HCT116 (cell line): ENCODE measurements around the gene CEACAM5. TPM values are rescaled to one million over a fixed set of nuclear protein-coding genes. Genes with fewer than 3 reads are reported as not detected.

Experiments
- ATAC-seq: fragments of 200-7000 bp; cut with Tn5 transposase; 2 replicates; pipeline ENCODE4 v1.9.1; 2020; ENCODE audit warnings: mild to moderate bottlenecking, moderate library complexity
- BruUV-seq: library from RNA; stranded (reverse); fragments of 400-500 nt; replicated peaks from 2 replicates; lab custom pipeline; 2021; lab: Mats Ljungman, UMichigan
- CTCF ChIA-PET: fragments of 300-600 bp; sonication (Branson Sonifier 250); formaldehyde crosslinking; loops from one replicate; lab custom pipeline; 2021; ENCODE audit warnings: antibody characterized with exemption; lab: Charles Lee
- POLR2A ChIA-PET: fragments of 300-600, 350-600 bp; sonication (Branson Sonifier 250); formaldehyde crosslinking; loops from one replicate; lab custom pipeline; 2021; ENCODE audit warnings: antibody characterized with exemption; lab: Charles Lee
- RAD21 ChIA-PET, 2 experiments: fragments of 300-600 bp; sonication (Branson Sonifier 250); formaldehyde crosslinking; loops; one replicate each; lab custom pipeline; 2023; ENCODE audit warnings: low total read pairs in 2 of 2; ENCODE audit not compliant: uncharacterized antibody in 2 of 2, unreplicated experiment in 2 of 2, low non-redundant PET in 1 of 2; lab: Charles Lee
- DNase-seq: peaks from one replicate; pipeline ENCODE4 v3.0.0-alpha.2; 2010; ENCODE audit warnings: low read depth, low spot score
- H2AFZ ChIP-seq: fragments of 200-600 bp; shearing (Covaris generic), sonication (generic); 2 replicates; pipeline ENCODE4 v1.6.1; 2017; ENCODE audit warnings: low read depth, mixed run types, mixed read lengths, antibody characterized with exemption, low read length; ENCODE audit not compliant: poor library complexity, severe bottlenecking
- H3K27ac ChIP-seq: 2 replicates; pipeline ENCODE4 v1.5.1; 2012; ENCODE audit warnings: low read depth, low read length
- H3K27me3 ChIP-seq: fragments of 200-600 bp; sonication (generic); 2 replicates; pipeline ENCODE4 v1.6.1; 2016; ENCODE audit warnings: mixed run types, low read length, mixed read lengths; ENCODE audit not compliant: insufficient read depth
- H3K36me3 ChIP-seq, 2 experiments: fragments of 200-500 bp in 1 of 2; fragments of 200-600 bp in 1 of 2; sonication (Bioruptor generic) in 1 of 2; sonication (generic) in 1 of 2; 2 replicates each; pipeline versions ENCODE4 v1.5.1 to v1.6.1; 2014 to 2016; ENCODE audit warnings: low read length in 2 of 2, inconsistent platforms in 1 of 2, mixed read lengths in 1 of 2, mixed run types in 1 of 2; ENCODE audit not compliant: insufficient read depth in 2 of 2, control insufficient read depth in 1 of 2
- H3K4me1 ChIP-seq, 2 experiments: fragments of 200-600 bp in 1 of 2; sonication (generic) in 1 of 2; 2 replicates each; pipeline versions ENCODE4 v1.5.1 to v1.6.1; 2012 to 2017; ENCODE audit warnings: low read length in 2 of 2, inconsistent platforms in 1 of 2, mild to moderate bottlenecking in 1 of 2, mixed read lengths in 1 of 2, mixed run types in 1 of 2, moderate library complexity in 1 of 2; ENCODE audit not compliant: insufficient read depth in 2 of 2, control insufficient read depth in 1 of 2
- H3K4me2 ChIP-seq: fragments of 200-600 bp; sonication (generic); 2 replicates; pipeline ENCODE4 v1.6.1; 2017; ENCODE audit warnings: mixed run types, low read length, mixed read lengths
- H3K4me3 ChIP-seq, 2 experiments: fragments of 200-600 bp in 1 of 2; sonication (generic) in 1 of 2; replicated peaks in 1 of 2; 2 replicates each; pipeline ENCODE4 v1.5.1; 2011 to 2016; ENCODE audit warnings: low read length in 2 of 2, control low read depth in 1 of 2, low read depth in 1 of 2, mild to moderate bottlenecking in 1 of 2, mixed read lengths in 1 of 2, mixed run types in 1 of 2
- H3K79me2 ChIP-seq: fragments of 200-600 bp; sonication (generic); 2 replicates; pipeline ENCODE4 v1.6.1; 2017; ENCODE audit warnings: mild to moderate bottlenecking, mixed run types, low read length, moderate library complexity, mixed read lengths; ENCODE audit not compliant: insufficient read depth
- H3K9ac ChIP-seq: fragments of 200-600 bp; sonication (generic); 2 replicates; pipeline ENCODE4 v1.6.1; 2016; ENCODE audit warnings: low read length, mixed read lengths
- H3K9me2 ChIP-seq: fragments of 200-600 bp; sonication (generic), shearing (Covaris generic); 2 replicates; pipeline ENCODE4 v1.6.1; 2017; ENCODE audit warnings: mixed run types, mild to moderate bottlenecking, moderate library complexity; ENCODE audit not compliant: insufficient read depth
- H3K9me3 ChIP-seq, 2 experiments: fragments of 200-500 bp in 1 of 2; fragments of 200-600 bp in 1 of 2; sonication (Bioruptor generic) in 1 of 2; sonication (generic) in 1 of 2; 2 replicates each; pipeline ENCODE4 v1.6.1; 2014 to 2017; ENCODE audit warnings: low read length in 2 of 2, mixed read lengths in 2 of 2, inconsistent platforms in 1 of 2, low read depth in 1 of 2, mild to moderate bottlenecking in 1 of 2, mixed run types in 1 of 2, moderate library complexity in 1 of 2; ENCODE audit not compliant: control insufficient read depth in 1 of 2, insufficient read depth in 1 of 2
- H4K20me1 ChIP-seq: fragments of 200-600 bp; sonication (generic), shearing (Covaris generic); 2 replicates; pipeline ENCODE4 v1.6.1; 2017; ENCODE audit warnings: mixed run types, mild to moderate bottlenecking, moderate library complexity; ENCODE audit not compliant: insufficient read depth
- CBX3 ChIP-seq: IDR thresholded peaks from 2 replicates; pipeline ENCODE4 v1.6.1; 2012; ENCODE audit warnings: low read depth
- CEBPB ChIP-seq: IDR thresholded peaks from 2 replicates; pipeline ENCODE4 v1.6.1; 2012; ENCODE audit warnings: low read depth
- EZH2 ChIP-seq: fragments of 200-600 bp; sonication (generic); IDR thresholded peaks from 2 replicates; pipeline ENCODE4 v1.6.1; 2017; ENCODE audit warnings: antibody characterized with exemption, mixed run types
- FOSL1 ChIP-seq: IDR thresholded peaks from 2 replicates; pipeline ENCODE4 v1.6.1; 2012; ENCODE audit warnings: low read depth
- POLR2AphosphoS5 ChIP-seq: IDR thresholded peaks from 2 replicates; pipeline ENCODE4 v1.6.1; 2011; ENCODE audit warnings: mild to moderate bottlenecking, low read depth, low read length, moderate library complexity
- SRF ChIP-seq: IDR thresholded peaks from 2 replicates; pipeline ENCODE4 v1.6.1; 2012; ENCODE audit warnings: low read depth
- TCF7L2 ChIP-seq: IDR thresholded peaks from 2 replicates; pipeline ENCODE4 v1.7.0; 2011; ENCODE audit warnings: borderline replicate concordance, inconsistent platforms; ENCODE audit not compliant: insufficient read depth, insufficient read length; ENCODE audit errors: extremely low read depth
- YY1 ChIP-seq: IDR thresholded peaks from 2 replicates; pipeline ENCODE4 v1.6.1; 2011; ENCODE audit warnings: low read length, low read depth, moderate library complexity, mild to moderate bottlenecking; ENCODE audit not compliant: insufficient replicate concordance; ENCODE audit errors: extremely low read depth
- ZNF274 ChIP-seq: fragments of 200-500 bp; sonication (Bioruptor generic); IDR thresholded peaks from 2 replicates; pipeline ENCODE4 v1.6.1; 2014; ENCODE audit warnings: mild to moderate bottlenecking, low read depth, low read length, inconsistent platforms
- intact Hi-C: fragments of 100-400 bp; cut with micrococcal nuclease; formaldehyde crosslinking; loops from 2 replicates; pipeline ENCODE4 v1.10.0; 2022
- total RNA-seq: library from RNA; stranded (reverse); gene quantifications from one replicate; pipeline ENCODE4 v1.2.1, GENCODE V29; 2021; ENCODE audit not compliant: unreplicated experiment
- TF ChIP-seq, protein P1 (sequence below): IDR thresholded peaks from 2 replicates; pipeline ENCODE4 v1.6.1; 2011; ENCODE audit warnings: mild to moderate bottlenecking, low read length, moderate library complexity; ENCODE audit not compliant: insufficient replicate concordance; ENCODE audit errors: extremely low read depth

Gene CEACAM5
- total RNA-seq, 1 experiment from 2014 or later = 0.22 TPM

DNA sequence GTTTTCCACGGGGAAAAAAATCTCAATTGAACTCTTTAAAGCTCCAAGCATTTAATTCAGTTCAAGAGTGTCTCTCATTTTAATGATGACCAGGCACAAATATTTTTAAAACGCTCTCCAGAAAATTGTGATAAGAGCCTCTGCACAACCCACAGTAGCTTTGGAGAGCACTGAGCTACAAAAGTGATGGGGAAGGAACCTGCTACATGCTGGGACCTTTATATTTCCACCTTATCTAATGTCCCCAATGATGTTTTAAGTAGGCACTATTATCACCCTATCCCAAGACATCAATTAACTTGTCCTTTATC, 32.8 kb downstream of the CEACAM5 start:
- ChIA-PET RAD21 (no interaction called here), CTCF (interaction anchor here (1.1 kb wide), 3 partner anchors 10 to 51 kb away, joined by 3 read pairs; no protein-coding TSS in a partner anchor), POLR2A (no interaction called here)
- no peaks in the 10 kb centered on the region for H3K36me3 ChIP-seq
- H3K4me3 ChIP-seq = no peak overlapping the region
- H3K27ac ChIP-seq = no peak overlapping the region
- no peaks in the 10 kb centered on the region for H3K9me2 ChIP-seq
- H3K27me3 ChIP-seq = peaks cover 50% of the 10 kb centered on the region
- H3K9ac ChIP-seq = no peak overlapping the region
- no TSS peak for BruUV-seq
- ATAC-seq (no peak), DNase-seq (no peak)
- H2AFZ ChIP-seq = no peak overlapping the region
- no peaks in the 10 kb centered on the region for H4K20me1 ChIP-seq
- no peaks in the 10 kb centered on the region for H3K79me2 ChIP-seq
- no peaks in the 10 kb centered on the region for H3K4me1 ChIP-seq
- H3K9me3 ChIP-seq = no peaks in the 10 kb centered on the region
- intact Hi-C loops = no loop called here
- TF ChIP-seq SRF = no peak
- TF ChIP-seq CBX3 = no peak
- TF ChIP-seq FOSL1 = no peak
- TF ChIP-seq EZH2 = no peak
- TF ChIP-seq, protein P1, sequence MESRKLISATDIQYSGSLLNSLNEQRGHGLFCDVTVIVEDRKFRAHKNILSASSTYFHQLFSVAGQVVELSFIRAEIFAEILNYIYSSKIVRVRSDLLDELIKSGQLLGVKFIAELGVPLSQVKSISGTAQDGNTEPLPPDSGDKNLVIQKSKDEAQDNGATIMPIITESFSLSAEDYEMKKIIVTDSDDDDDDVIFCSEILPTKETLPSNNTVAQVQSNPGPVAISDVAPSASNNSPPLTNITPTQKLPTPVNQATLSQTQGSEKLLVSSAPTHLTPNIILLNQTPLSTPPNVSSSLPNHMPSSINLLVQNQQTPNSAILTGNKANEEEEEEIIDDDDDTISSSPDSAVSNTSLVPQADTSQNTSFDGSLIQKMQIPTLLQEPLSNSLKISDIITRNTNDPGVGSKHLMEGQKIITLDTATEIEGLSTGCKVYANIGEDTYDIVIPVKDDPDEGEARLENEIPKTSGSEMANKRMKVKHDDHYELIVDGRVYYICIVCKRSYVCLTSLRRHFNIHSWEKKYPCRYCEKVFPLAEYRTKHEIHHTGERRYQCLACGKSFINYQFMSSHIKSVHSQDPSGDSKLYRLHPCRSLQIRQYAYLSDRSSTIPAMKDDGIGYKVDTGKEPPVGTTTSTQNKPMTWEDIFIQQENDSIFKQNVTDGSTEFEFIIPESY = no peak
- TF ChIP-seq CEBPB = no peak
- TF ChIP-seq TCF7L2 = no peak
- TF ChIP-seq POLR2AphosphoS5 = no peak
- TF ChIP-seq YY1 = no peak
- no peak for TF ChIP-seq ZNF274
- H3K4me2 ChIP-seq = no peak overlapping the region
